Breast epithelium (tissue), 4 donors: ENCODE data around the gene ZNF503. TPM values are rescaled to one million over a fixed set of nuclear protein-coding genes. Genes with fewer than 3 reads are reported as not detected.
"Not testable (repeated sequence)": the region's sequence is repeated elsewhere in the genome, so short reads cannot be mapped to it uniquely, and the experiment has no call there.

Experiments
- DNase-seq, 2 donors: peaks; one replicate each; pipeline ENCODE4 v3.0.0-alpha.2; 2019; ENCODE audit warnings: low spot score in 2 of 2
- H3K27ac ChIP-seq, 2 donors: fragments of 200-600 bp; sonication (generic) in 1 of 2; one replicate each; pipeline ENCODE4 v1.5.1; 2016 to 2019; ENCODE audit warnings: mild to moderate bottlenecking in 1 of 2
- H3K27me3 ChIP-seq, 2 donors: fragments of 200-600 bp; sonication (generic) in 1 of 2; one replicate each; pipeline versions ENCODE4 v1.5.1 to v1.6.0; 2017 to 2019; ENCODE audit warnings: control low read depth in 1 of 2, mild to moderate bottlenecking in 1 of 2
- H3K36me3 ChIP-seq: fragments of 200-600 bp; one replicate; pipeline ENCODE4 v1.5.1; 2019
- H3K4me1 ChIP-seq, 2 donors: fragments of 200-600 bp; sonication (generic); one replicate each; pipeline ENCODE4 v1.5.1; 2016 to 2019; ENCODE audit warnings: control low read depth in 1 of 2
- H3K4me3 ChIP-seq, 3 donors: fragments of 200-600 bp; sonication (generic); 1 replicate in 2 of 3; 2 replicates in 1 of 3; pipeline ENCODE4 v1.5.1; 2016 to 2019; ENCODE audit warnings: mild to moderate bottlenecking in 3 of 3, moderate library complexity in 2 of 3
- H3K9me3 ChIP-seq, 2 donors: fragments of 200-600 bp; sonication (generic) in 1 of 2; one replicate each; pipeline ENCODE4 v1.5.1; 2016 to 2019; ENCODE audit warnings: control low read depth in 1 of 2
- CTCF ChIP-seq, 3 donors: fragments of 450-650 bp; IDR thresholded peaks; one replicate each; pipeline ENCODE4 v1.5.1; 2016 to 2017; ENCODE audit warnings: antibody characterized with exemption in 3 of 3, mild to moderate bottlenecking in 3 of 3, moderate library complexity in 3 of 3
- POLR2A ChIP-seq: fragments of 450-650 bp; IDR thresholded peaks from one replicate; pipeline ENCODE4 v1.6.1; 2016; ENCODE audit warnings: antibody characterized with exemption, mild to moderate bottlenecking, moderate library complexity
- POLR2AphosphoS5 ChIP-seq, 3 donors: sonication (generic); formaldehyde crosslinking; IDR thresholded peaks; one replicate each; pipeline ENCODE4 v1.6.1; 2017; ENCODE audit warnings: antibody characterized with exemption in 3 of 3
- intact Hi-C: fragments of 100-400 bp; cut with DNase I; formaldehyde crosslinking; loops from one replicate; pipeline ENCODE4 v1.15.1; 2023; ENCODE audit warnings: low total_unique reads
- total RNA-seq, 3 donors: library from RNA; depleted of rRNA; stranded (reverse); fragments of >200 nt; gene quantifications; one replicate each; pipeline ENCODE4 v1.1.0, GENCODE V29; 2016

The ZNF503 gene
- total RNA-seq, 3 donors from 2014 or later: 3.6 to 10.9 (median 7.6) TPM

GRCh38 chr10:75378379-75378778 lies 23.2 kb downstream of the ZNF503 start:
- H3K4me1 ChIP-seq: no peaks in the 10 kb centered on the region
- H3K9me3 ChIP-seq: no peaks in the 10 kb centered on the region
- no peak overlapping the region for H3K4me3 ChIP-seq
- TF ChIP-seq POLR2A (no peak), POLR2AphosphoS5 (IDR thresholded peaks at IDR 0.05) (no peak), CTCF (IDR thresholded peaks at IDR 0.05) (no peak)
- no peak for DNase-seq
- no peak overlapping the region for H3K27ac ChIP-seq
- H3K36me3 ChIP-seq: no peaks in the 10 kb centered on the region
- intact Hi-C loops: no loop called here
- no peaks in the 10 kb centered on the region for H3K27me3 ChIP-seq

DNA sequence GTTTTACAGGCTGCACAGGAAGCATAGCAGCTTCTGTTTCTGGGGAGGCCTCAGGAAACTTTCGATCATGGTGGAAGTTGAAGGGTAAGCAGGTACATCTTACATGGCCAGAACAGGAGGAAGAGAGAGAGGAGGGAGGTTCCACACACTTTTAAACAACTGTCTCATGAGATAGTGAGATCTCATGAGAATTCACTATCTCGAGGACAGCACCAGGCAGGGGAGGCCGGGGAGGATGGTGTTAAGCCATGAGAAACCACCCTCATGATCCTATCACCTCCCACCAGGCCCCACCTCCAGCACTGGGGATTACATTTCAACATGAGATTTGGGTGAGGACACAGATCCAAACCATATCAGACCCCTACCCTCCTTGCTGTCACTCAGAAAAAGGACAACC lies 23.7 kb downstream of the ZNF503 start:
- Histone ChIP-seq H3K9me3 (no peaks in the 10 kb centered on the region), H3K27me3 (no peaks in the 10 kb centered on the region), H3K4me1 (no peaks in the 10 kb centered on the region), H3K27ac (no peak overlapping the region), H3K36me3 (no peaks in the 10 kb centered on the region), H3K4me3 (no peak overlapping the region)
- intact Hi-C loops: no loop called here
- TF ChIP-seq CTCF (IDR thresholded peaks at IDR 0.05): no peak
- TF ChIP-seq POLR2A: no peak
- TF ChIP-seq POLR2AphosphoS5 (IDR thresholded peaks at IDR 0.05): no peak
- DNase-seq: no peak

DNA sequence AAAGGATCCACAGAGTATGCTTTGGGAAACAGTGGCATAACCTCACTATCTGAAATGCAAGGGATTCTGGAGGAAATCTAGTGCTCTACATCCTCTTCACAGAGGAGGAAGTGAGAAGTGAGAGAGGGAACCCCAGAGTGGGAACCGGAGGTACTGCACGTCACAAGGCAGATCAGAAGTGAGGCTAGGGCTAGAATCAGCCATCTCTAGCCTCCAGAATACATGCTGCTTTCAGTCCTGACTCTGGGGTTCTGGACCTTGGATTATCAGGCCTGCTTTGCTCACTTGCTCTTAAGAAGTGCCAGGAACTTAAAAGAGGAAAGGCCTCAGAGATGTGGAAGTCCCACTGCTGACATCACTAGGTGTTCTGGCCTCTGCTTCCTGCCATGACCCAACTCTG lies 25.7 kb downstream of the ZNF503 start:
- DNase-seq: no peak
- Histone ChIP-seq H3K4me3 (no peak overlapping the region), H3K27me3 (no peaks in the 10 kb centered on the region), H3K4me1 (no peaks in the 10 kb centered on the region), H3K36me3 (no peaks in the 10 kb centered on the region), H3K9me3 (no peaks in the 10 kb centered on the region), H3K27ac (no peak overlapping the region)
- no peak for TF ChIP-seq POLR2A
- TF ChIP-seq CTCF (IDR thresholded peaks at IDR 0.05): no peak
- TF ChIP-seq POLR2AphosphoS5 (IDR thresholded peaks at IDR 0.05): no peak
- intact Hi-C loops: no loop called here

- no peaks in the 10 kb centered on the region for H3K36me3 ChIP-seq
- H3K9me3 ChIP-seq: no peaks in the 10 kb centered on the region
- intact Hi-C loops: no loop called here
- no peak overlapping the region for H3K27ac ChIP-seq
- no peak for DNase-seq
- H3K4me3 ChIP-seq: no peak overlapping the region
- H3K27me3 ChIP-seq: no peaks in the 10 kb centered on the region
- H3K4me1 ChIP-seq: no peaks in the 10 kb centered on the region
- TF ChIP-seq CTCF (IDR thresholded peaks at IDR 0.05): no peak
- no peak for TF ChIP-seq POLR2A
- TF ChIP-seq POLR2AphosphoS5 (IDR thresholded peaks at IDR 0.05): no peak
Measured at GRCh38 chr10:75371010-75371409, 30.6 kb downstream of the ZNF503 start.

DNA sequence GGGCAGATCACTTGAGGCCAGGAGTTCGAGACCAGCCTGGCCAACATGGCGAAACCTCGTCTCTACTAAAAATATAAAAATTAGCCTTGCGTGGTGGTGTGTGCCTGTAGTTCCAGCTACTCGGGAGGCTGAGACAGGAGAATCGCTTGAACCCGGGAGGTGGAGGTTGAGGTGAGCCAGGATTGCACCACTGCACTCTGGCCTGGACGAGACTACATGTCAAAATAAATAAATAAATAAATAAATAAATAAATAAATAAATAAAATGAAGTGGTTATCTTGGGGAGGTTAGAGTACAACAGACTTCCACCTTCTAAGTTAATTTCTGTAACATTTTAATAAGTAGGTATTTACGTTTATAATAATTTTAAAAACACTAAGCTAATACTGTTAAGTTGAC lies 31.7 kb downstream of the ZNF503 start:
- H3K4me1 ChIP-seq, H3K27ac ChIP-seq, H3K36me3 ChIP-seq, H3K9me3 ChIP-seq, DNase-seq, H3K27me3 ChIP-seq, H3K4me3 ChIP-seq, intact Hi-C loops: not testable (repeated sequence)

- no peaks in the 10 kb centered on the region for H3K36me3 ChIP-seq
- no peaks in the 10 kb centered on the region for H3K27me3 ChIP-seq
- H3K27ac ChIP-seq: no peak overlapping the region
- H3K4me1 ChIP-seq: no peaks in the 10 kb centered on the region
- DNase-seq: no peak
- H3K9me3 ChIP-seq: no peaks in the 10 kb centered on the region
- TF ChIP-seq POLR2AphosphoS5 (IDR thresholded peaks at IDR 0.05) (no peak), POLR2A (no peak), CTCF (IDR thresholded peaks at IDR 0.05) (no peak)
- no peak overlapping the region for H3K4me3 ChIP-seq
- intact Hi-C loops: no loop called here
Measured at GRCh38 chr10:75367901-75368300, 33.7 kb downstream of the ZNF503 start.
